WTC11 (cell line): ENCODE data around the gene CACNG5.

Source experiments
- CBFB ChIP-seq: sonication (generic); formaldehyde crosslinking; IDR thresholded peaks from 2 replicates; pipeline ENCODE4 v1.8.1; 2022; ENCODE audit warnings: mild to moderate bottlenecking, low read depth, missing genetic modification reagents
- CREM ChIP-seq: sonication (generic); formaldehyde crosslinking; IDR thresholded peaks from 2 replicates; pipeline ENCODE4 v1.8.1; 2022; ENCODE audit warnings: mild to moderate bottlenecking, missing genetic modification reagents, moderate library complexity
- NR1H2 ChIP-seq: sonication (generic); formaldehyde crosslinking; IDR thresholded peaks from 2 replicates; pipeline ENCODE4 v1.9.0; 2021; ENCODE audit warnings: mild to moderate bottlenecking, moderate library complexity, missing genetic modification reagents
- NR2C2 ChIP-seq: sonication (generic); formaldehyde crosslinking; IDR thresholded peaks from 2 replicates; pipeline ENCODE4 v1.8.0; 2022; ENCODE audit warnings: mild to moderate bottlenecking, missing genetic modification reagents
- TCF7 ChIP-seq: sonication (generic); formaldehyde crosslinking; IDR thresholded peaks from 2 replicates; pipeline ENCODE4 v1.8.0; 2022; ENCODE audit warnings: mild to moderate bottlenecking, low read depth, missing genetic modification reagents, moderate library complexity
- ZNF671 ChIP-seq: fragments of 250-450 bp; sonication (Bioruptor Pico); IDR thresholded peaks from 2 replicates; pipeline ENCODE4 v1.8.0; 2021; ENCODE audit warnings: mild to moderate bottlenecking
- TF ChIP-seq, protein P1 (sequence below): sonication (generic); formaldehyde crosslinking; IDR thresholded peaks from 2 replicates; pipeline ENCODE4 v1.8.1; 2023; ENCODE audit warnings: mild to moderate bottlenecking, missing genetic modification reagents, moderate library complexity
- TF ChIP-seq, protein P2 (sequence below): fragments of 200-600 bp; IDR thresholded peaks from 2 replicates; pipeline ENCODE4 v1.8.0; 2022; ENCODE audit warnings: antibody characterized with exemption
- TF ChIP-seq, protein P3 (sequence below): sonication (generic); formaldehyde crosslinking; IDR thresholded peaks from 2 replicates; pipeline ENCODE4 v1.8.1; 2022; ENCODE audit warnings: low read depth, mild to moderate bottlenecking, moderate library complexity, missing genetic modification reagents, borderline replicate concordance
- TF ChIP-seq, protein P4 (sequence below): sonication (generic); formaldehyde crosslinking; IDR thresholded peaks from 2 replicates; pipeline ENCODE4 v1.8.1; 2022; ENCODE audit warnings: low read depth, missing genetic modification reagents, borderline replicate concordance
- TF ChIP-seq, protein P5 (sequence below): sonication (generic); formaldehyde crosslinking; IDR thresholded peaks from 2 replicates; pipeline ENCODE4 v1.8.0; 2022; ENCODE audit warnings: mild to moderate bottlenecking, missing genetic modification reagents
- TF ChIP-seq, protein P6 (sequence below): sonication (generic); formaldehyde crosslinking; IDR thresholded peaks from 2 replicates; pipeline ENCODE4 v1.8.1; 2023; ENCODE audit warnings: mild to moderate bottlenecking, missing genetic modification reagents, moderate library complexity

DNA sequence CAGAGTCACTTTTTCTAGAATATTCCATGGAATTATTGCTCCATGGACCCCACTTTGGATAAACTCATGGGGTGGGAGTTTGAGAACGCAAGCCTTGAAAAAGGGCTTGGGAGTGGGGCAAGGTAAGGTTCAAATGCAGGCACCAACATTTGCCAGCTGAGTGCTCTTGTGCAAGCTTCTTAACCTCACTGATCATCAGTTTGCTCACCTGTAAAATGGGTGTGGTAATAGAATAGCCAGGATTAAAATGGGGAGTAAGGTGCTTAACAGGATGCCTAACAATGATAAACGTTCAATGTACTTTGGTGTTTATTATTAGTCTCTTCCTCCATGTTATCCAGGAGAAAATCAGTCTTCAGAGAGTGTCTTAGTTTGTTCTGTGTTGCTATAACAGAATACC lies 39.0 kb downstream of the CACNG5 start:
- TF ChIP-seq TCF7 (CRISPR knock-in tag) (no peak), NR2C2 (CRISPR knock-in tag) (no peak), ZNF671 (CRISPR knock-in tag) (no peak), CREM (CRISPR knock-in tag) (no peak), CBFB (CRISPR knock-in tag) (no peak), NR1H2 (CRISPR knock-in tag) (no peak)
- TF ChIP-seq, protein P1, sequence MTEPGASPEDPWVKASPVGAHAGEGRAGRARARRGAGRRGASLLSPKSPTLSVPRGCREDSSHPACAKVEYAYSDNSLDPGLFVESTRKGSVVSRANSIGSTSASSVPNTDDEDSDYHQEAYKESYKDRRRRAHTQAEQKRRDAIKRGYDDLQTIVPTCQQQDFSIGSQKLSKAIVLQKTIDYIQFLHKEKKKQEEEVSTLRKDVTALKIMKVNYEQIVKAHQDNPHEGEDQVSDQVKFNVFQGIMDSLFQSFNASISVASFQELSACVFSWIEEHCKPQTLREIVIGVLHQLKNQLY (CRISPR knock-in tag): no peak
- TF ChIP-seq, protein P2, sequence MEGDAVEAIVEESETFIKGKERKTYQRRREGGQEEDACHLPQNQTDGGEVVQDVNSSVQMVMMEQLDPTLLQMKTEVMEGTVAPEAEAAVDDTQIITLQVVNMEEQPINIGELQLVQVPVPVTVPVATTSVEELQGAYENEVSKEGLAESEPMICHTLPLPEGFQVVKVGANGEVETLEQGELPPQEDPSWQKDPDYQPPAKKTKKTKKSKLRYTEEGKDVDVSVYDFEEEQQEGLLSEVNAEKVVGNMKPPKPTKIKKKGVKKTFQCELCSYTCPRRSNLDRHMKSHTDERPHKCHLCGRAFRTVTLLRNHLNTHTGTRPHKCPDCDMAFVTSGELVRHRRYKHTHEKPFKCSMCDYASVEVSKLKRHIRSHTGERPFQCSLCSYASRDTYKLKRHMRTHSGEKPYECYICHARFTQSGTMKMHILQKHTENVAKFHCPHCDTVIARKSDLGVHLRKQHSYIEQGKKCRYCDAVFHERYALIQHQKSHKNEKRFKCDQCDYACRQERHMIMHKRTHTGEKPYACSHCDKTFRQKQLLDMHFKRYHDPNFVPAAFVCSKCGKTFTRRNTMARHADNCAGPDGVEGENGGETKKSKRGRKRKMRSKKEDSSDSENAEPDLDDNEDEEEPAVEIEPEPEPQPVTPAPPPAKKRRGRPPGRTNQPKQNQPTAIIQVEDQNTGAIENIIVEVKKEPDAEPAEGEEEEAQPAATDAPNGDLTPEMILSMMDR: no peak
- TF ChIP-seq, protein P3, sequence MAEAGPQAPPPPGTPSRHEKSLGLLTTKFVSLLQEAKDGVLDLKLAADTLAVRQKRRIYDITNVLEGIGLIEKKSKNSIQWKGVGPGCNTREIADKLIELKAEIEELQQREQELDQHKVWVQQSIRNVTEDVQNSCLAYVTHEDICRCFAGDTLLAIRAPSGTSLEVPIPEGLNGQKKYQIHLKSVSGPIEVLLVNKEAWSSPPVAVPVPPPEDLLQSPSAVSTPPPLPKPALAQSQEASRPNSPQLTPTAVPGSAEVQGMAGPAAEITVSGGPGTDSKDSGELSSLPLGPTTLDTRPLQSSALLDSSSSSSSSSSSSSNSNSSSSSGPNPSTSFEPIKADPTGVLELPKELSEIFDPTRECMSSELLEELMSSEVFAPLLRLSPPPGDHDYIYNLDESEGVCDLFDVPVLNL (CRISPR knock-in tag): no peak
- TF ChIP-seq, protein P4, sequence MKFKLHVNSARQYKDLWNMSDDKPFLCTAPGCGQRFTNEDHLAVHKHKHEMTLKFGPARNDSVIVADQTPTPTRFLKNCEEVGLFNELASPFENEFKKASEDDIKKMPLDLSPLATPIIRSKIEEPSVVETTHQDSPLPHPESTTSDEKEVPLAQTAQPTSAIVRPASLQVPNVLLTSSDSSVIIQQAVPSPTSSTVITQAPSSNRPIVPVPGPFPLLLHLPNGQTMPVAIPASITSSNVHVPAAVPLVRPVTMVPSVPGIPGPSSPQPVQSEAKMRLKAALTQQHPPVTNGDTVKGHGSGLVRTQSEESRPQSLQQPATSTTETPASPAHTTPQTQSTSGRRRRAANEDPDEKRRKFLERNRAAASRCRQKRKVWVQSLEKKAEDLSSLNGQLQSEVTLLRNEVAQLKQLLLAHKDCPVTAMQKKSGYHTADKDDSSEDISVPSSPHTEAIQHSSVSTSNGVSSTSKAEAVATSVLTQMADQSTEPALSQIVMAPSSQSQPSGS (CRISPR knock-in tag): no peak
- TF ChIP-seq, protein P5, sequence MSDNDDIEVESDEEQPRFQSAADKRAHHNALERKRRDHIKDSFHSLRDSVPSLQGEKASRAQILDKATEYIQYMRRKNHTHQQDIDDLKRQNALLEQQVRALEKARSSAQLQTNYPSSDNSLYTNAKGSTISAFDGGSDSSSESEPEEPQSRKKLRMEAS (CRISPR knock-in tag): no peak
- TF ChIP-seq, protein P6, sequence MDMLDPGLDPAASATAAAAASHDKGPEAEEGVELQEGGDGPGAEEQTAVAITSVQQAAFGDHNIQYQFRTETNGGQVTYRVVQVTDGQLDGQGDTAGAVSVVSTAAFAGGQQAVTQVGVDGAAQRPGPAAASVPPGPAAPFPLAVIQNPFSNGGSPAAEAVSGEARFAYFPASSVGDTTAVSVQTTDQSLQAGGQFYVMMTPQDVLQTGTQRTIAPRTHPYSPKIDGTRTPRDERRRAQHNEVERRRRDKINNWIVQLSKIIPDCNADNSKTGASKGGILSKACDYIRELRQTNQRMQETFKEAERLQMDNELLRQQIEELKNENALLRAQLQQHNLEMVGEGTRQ (CRISPR knock-in tag): no peak
